GM23248 (cell line): Measurements from ENCODE around the gene PTPRN2.

ENCODE experiments used
- EZH2 ChIP-seq: fragments of 200-600 bp; sonication (generic); IDR thresholded peaks from 2 replicates; pipeline ENCODE4 v1.6.1; 2018; ENCODE audit warnings: antibody characterized with exemption, mild to moderate bottlenecking; ENCODE audit not compliant: insufficient read depth, poor library complexity, severe bottlenecking
- EZH2phosphoT487 ChIP-seq: fragments of 200-600 bp; sonication (generic); IDR thresholded peaks from 2 replicates; pipeline ENCODE4 v1.6.1; 2018; ENCODE audit warnings: antibody characterized with exemption, moderate library complexity, mild to moderate bottlenecking, low read depth; ENCODE audit not compliant: insufficient read depth

GRCh38 chr7:158023157-158023556, 564.5 kb downstream of the PTPRN2 start:
- TF ChIP-seq EZH2 = no peak
- TF ChIP-seq EZH2phosphoT487 = no peak
